IPS-18c (cell line): ENCODE data around the gene VAT1L.
"Not testable (repeated sequence)": the region's sequence is repeated elsewhere in the genome, so short reads cannot be mapped to it uniquely, and the experiment has no call there.

Experiments
- H3K4me3 ChIP-seq: 2 replicates; pipeline ENCODE4 v1.7.0; 2013; ENCODE audit warnings: low read depth, mild to moderate bottlenecking, low read length, moderate library complexity; ENCODE audit not compliant: insufficient read depth
- H3K9me3 ChIP-seq: one replicate; pipeline ENCODE4 v1.6.1; 2013; ENCODE audit warnings: mild to moderate bottlenecking, low read length, moderate library complexity; ENCODE audit not compliant: control insufficient read depth, insufficient read depth

Gene VAT1L

GRCh38 chr16:77974883-77975282 lies 186.5 kb downstream of the VAT1L start:
- Histone ChIP-seq H3K9me3 (no peaks in the 10 kb centered on the region), H3K4me3 (no peak overlapping the region)

GRCh38 chr16:77975942-77976341 lies 187.6 kb downstream of the VAT1L start:
- Histone ChIP-seq H3K4me3 (no peak overlapping the region), H3K9me3 (no peaks in the 10 kb centered on the region)

- Histone ChIP-seq H3K4me3 (no peak overlapping the region), H3K9me3 (no peaks in the 10 kb centered on the region)
Measured at GRCh38 chr16:77977339-77977738, 189.0 kb downstream of the VAT1L start.

DNA sequence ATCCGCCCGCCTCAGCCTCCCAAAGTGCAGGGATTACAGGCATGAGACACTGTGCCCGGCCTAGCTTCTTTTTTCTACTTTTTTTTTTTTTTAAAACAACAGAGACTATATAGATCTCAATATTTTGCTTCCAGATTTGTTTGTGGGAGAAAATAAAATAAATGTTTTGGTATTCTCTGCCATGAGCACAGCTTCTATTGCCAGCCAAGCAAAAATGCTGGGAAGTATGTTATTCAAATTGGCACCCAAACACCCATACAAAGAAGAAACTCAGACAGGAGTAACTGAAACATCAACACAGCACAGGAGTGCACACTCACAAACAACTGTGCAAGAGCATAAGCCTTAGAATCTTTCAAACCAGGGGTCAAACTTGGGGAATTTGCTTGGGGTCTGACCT lies 196.7 kb downstream of the VAT1L start:
- H3K9me3 ChIP-seq = no peaks in the 10 kb centered on the region
- H3K4me3 ChIP-seq = no peak overlapping the region

GRCh38 chr16:77986011-77986740 lies 197.8 kb downstream of the VAT1L start:
- no peak overlapping the region for H3K4me3 ChIP-seq
- no peaks in the 10 kb centered on the region for H3K9me3 ChIP-seq

- Histone ChIP-seq H3K4me3 (no peak overlapping the region), H3K9me3 (no peaks in the 10 kb centered on the region)
Measured at GRCh38 chr16:77987810-77988209, 199.4 kb downstream of the VAT1L start.

DNA sequence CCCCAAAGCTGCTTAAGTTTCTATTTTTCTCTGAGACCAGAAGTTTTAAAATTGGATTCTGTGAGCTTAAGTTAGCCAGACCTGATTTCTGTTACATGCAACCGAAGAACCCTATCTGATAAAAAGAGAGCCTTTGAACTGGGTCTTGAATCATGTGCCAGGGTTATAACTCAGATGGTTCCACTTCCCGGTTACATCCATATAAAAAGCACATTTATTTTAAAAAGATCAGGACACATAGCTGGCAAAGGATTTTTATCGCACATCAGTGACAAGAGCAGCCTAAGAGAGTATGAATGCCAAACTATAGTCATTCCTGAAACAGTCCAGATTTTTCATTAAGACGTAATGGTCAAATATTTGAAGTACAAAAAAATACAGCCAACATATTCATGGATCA lies 201.5 kb downstream of the VAT1L start:
- Histone ChIP-seq H3K4me3 (no peak overlapping the region), H3K9me3 (no peaks in the 10 kb centered on the region)

DNA sequence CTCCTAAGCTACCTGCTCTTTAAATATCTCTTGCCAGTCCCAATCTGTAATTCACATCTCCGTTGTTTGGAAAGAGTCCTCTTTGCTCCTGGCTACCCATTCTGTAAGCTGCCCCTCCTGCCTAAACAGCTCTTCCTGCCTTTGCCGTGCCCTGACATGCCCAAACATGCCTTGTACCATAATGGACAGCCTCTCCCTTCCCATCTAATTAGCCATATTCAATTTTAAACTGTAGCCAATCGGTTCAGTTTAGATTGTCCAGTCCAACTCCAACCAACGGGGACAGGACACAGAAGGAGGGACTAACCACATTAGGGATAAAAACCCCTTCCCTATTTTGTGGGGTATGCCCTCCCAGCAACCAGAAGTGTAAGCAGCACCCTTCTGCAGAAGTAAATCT lies 203.3 kb downstream of the VAT1L start:
- H3K4me3 ChIP-seq = no peak overlapping the region

DNA sequence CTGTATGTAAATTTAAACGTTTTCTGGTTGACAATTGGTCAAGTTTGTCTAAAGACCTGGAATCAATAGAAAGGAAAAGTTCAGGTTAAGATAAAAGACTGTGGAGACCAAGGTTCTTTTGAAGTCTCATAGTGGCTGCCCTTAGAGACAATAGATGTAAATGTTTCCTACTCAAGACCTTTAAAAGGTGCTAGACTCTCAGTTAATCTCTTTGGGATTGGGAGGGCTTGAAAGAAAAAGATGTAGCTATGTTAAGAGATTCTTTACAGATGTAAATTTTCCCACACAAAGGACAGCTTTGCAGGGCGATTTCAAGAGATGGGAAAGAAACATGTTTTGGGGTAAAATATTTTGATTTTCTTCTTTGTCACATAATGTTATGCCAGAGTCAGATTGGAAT lies 204.0 kb downstream of the VAT1L start:
- H3K9me3 ChIP-seq = peaks cover 15% of the 10 kb centered on the region

More for the DNA sequence above, 203.3 kb downstream of the VAT1L start:
- H3K9me3 ChIP-seq = peaks cover 14% of the 10 kb centered on the region

GRCh38 chr16:77993111-77993985 lies 205.0 kb downstream of the VAT1L start:
- H3K9me3 ChIP-seq = peaks cover 15% of the 10 kb centered on the region
- no peak overlapping the region for H3K4me3 ChIP-seq

More for the DNA sequence above, 204.0 kb downstream of the VAT1L start:
- not testable (repeated sequence) for H3K4me3 ChIP-seq

- H3K4me3 ChIP-seq = no peak overlapping the region
- peaks cover 15% of the 10 kb centered on the region for H3K9me3 ChIP-seq
Measured at GRCh38 chr16:77995843-77996455, 207.6 kb downstream of the VAT1L start.

GRCh38 chr16:77998350-77999023 lies 210.1 kb downstream of the VAT1L start:
- no peak overlapping the region for H3K4me3 ChIP-seq

DNA sequence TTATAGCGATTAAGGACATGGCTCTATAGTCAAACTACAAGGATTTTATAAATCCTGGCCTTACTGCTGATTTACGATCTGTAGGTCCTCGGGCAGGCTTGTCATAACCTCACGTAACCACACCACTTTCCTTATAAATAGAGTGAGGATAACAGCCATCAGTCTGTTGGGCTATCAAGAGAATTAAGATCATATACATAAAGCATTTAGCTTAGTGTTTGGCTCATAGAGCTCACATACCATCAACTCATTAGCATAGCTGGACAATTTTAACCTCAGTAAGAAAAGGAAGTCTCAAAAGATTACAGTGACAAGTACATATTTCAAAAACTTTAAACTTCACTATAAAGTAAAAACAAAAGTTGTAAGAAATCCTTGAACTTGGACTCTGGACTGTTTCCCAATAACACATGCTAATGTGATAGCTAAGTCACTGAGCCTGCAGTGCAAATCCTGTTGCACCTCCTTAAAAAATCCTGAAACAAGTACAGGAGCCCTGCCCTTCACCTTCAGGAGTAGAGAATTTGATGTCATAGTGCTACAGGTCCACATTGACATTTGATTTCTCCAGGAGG lies 213.2 kb downstream of the VAT1L start:
- Histone ChIP-seq H3K9me3 (peaks cover 3% of the 10 kb centered on the region), H3K4me3 (no peak overlapping the region)

More at GRCh38 chr16:77998350-77999023, 210.1 kb downstream of the VAT1L start:
- peaks cover 15% of the 10 kb centered on the region for H3K9me3 ChIP-seq

DNA sequence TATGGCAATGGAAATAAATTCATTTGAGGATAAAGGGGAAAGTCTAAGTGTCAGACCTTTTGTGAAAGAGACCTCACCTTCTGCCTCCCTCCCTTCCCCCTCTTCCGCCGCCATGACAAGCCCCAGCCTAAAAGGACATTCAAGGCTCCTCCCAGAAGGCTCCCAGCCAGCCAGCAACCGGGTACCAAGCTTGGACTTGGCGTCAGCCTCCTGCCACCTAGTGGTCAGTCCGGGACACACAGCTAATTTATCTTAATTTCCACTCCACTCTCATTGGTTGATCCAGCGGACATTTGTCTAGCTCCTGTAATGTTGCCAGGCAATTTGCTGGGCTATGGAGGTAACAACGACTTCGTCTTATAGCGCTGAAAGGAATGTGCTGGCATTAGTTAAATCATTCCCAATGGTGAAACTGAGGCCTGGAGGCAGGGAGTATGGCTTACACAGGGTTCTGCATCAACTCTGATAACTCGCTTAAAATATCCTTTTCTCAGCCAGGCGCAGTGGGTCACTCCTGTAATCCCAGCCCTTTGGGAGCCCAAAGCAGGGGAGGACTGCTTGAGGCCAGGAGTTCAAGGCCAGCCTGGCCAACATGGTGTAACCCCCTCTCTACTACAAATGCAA lies 214.7 kb downstream of the VAT1L start:
- no peak overlapping the region for H3K4me3 ChIP-seq

GRCh38 chr16:78004517-78004916 lies 216.2 kb downstream of the VAT1L start:
- Histone ChIP-seq H3K4me3 (no peak overlapping the region), H3K9me3 (no peaks in the 10 kb centered on the region)

More for the DNA sequence above, 214.7 kb downstream of the VAT1L start:
- H3K9me3 ChIP-seq = no peaks in the 10 kb centered on the region

DNA sequence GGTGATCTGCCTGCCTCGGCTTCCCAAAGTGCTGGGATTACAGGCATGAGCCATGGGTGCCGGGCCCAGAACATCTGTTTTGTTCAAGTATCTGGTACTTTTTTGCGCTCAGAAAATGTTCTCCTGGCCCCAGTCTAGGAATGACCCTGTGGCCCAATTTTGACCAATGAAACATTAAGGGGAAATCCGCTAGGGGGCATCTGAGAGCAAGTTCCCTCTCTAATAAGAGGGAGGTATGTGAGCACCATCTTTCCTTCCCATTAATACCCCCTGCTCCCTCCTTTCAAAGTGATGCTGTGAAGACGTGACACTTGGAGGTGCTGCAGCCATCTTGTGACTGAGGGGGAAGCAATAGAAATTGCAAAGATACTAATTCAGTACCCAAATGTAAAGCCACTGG lies 217.5 kb downstream of the VAT1L start:
- H3K4me3 ChIP-seq = no peak overlapping the region
- H3K9me3 ChIP-seq = no peaks in the 10 kb centered on the region

DNA sequence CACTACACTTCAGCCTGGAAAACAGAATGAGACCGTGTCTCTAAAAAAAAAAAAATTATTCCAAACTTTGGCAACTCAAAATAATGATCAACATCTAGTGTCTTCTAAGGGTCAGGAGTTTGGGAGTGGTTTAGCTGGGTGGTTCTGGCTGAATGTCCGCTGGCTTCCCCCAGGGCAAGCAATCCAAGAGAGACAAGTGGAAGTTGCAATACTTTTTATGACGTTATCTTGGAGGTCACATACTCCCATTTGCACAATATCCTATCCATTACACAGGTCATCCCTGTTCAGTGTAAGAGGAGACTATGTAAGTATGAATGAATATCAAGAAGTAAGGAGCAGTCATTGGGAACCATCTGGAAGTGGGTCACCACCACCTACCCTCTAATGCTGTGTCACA lies 218.8 kb downstream of the VAT1L start:
- Histone ChIP-seq H3K4me3 (no peak overlapping the region), H3K9me3 (no peaks in the 10 kb centered on the region)
